OCI-LY1 (cell line): ENCODE results near the gene LRRC43.

Experiments used
- H2AFZ ChIP-seq: fragments of 200-600 bp; sonication (generic), shearing (Covaris generic); 2 replicates; pipeline ENCODE4 v1.6.0; 2014; ENCODE audit warnings: antibody characterized with exemption, mild to moderate bottlenecking, low read length
- H3F3A ChIP-seq: fragments of 200-600 bp; sonication (generic), shearing (Covaris generic); 2 replicates; pipeline ENCODE4 v1.6.0; 2014; ENCODE audit warnings: mild to moderate bottlenecking, antibody characterized with exemption, low read length, moderate library complexity; ENCODE audit not compliant: insufficient read depth
- H3K27ac ChIP-seq: fragments of 200-600 bp; sonication (generic); 2 replicates; pipeline ENCODE4 v1.5.1; 2014; ENCODE audit warnings: low read length, mixed run types, mild to moderate bottlenecking, low read depth; ENCODE audit not compliant: poor library complexity, severe bottlenecking
- H3K27me3 ChIP-seq: fragments of 200-600 bp; sonication (generic); 2 replicates; pipeline ENCODE4 v1.6.0; 2014; ENCODE audit warnings: antibody characterized with exemption, mild to moderate bottlenecking, low read length, moderate library complexity; ENCODE audit not compliant: insufficient read depth
- H3K36me3 ChIP-seq: fragments of 200-600 bp; sonication (generic); 2 replicates; pipeline ENCODE4 v1.6.1; 2014; ENCODE audit warnings: mild to moderate bottlenecking, antibody characterized with exemption, low read length, moderate library complexity, mixed read lengths; ENCODE audit not compliant: insufficient read depth
- H3K4me1 ChIP-seq: fragments of 200-600 bp; sonication (generic); 2 replicates; pipeline ENCODE4 v1.5.1; 2014; ENCODE audit warnings: mild to moderate bottlenecking, low read length, moderate library complexity; ENCODE audit not compliant: insufficient read depth, severe bottlenecking
- H3K4me2 ChIP-seq: fragments of 200-600 bp; sonication (generic), shearing (Covaris generic); 2 replicates; pipeline ENCODE4 v1.6.1; 2014; ENCODE audit warnings: low read length
- H3K4me3 ChIP-seq: fragments of 200-600 bp; sonication (generic); 2 replicates; pipeline ENCODE4 v1.5.1; 2014; ENCODE audit warnings: low read length, low read depth, mild to moderate bottlenecking, mixed read lengths; ENCODE audit not compliant: poor library complexity, severe bottlenecking
- H3K79me2 ChIP-seq: fragments of 200-600 bp; shearing (Covaris generic); 2 replicates; pipeline ENCODE4 v1.6.1; 2016; ENCODE audit warnings: mixed run types, low read length, mixed read lengths; ENCODE audit not compliant: insufficient read depth
- H3K9ac ChIP-seq: fragments of 200-600 bp; sonication (generic), shearing (Covaris generic); 2 replicates; pipeline ENCODE4 v1.6.1; 2014; ENCODE audit warnings: mild to moderate bottlenecking, low read length, mixed read lengths
- H3K9me2 ChIP-seq: fragments of 200-600 bp; sonication (generic), shearing (Covaris generic); 2 replicates; pipeline ENCODE4 v1.6.1; 2014; ENCODE audit warnings: low read depth, mild to moderate bottlenecking, low read length, mixed read lengths
- H3K9me3 ChIP-seq: fragments of 200-600 bp; shearing (Covaris generic); 2 replicates; pipeline ENCODE4 v1.6.1; 2014; ENCODE audit warnings: low read length, mixed read lengths
- H4K20me1 ChIP-seq: fragments of 200-600 bp; sonication (generic), shearing (Covaris generic); 2 replicates; pipeline ENCODE4 v1.6.0; 2016; ENCODE audit warnings: mild to moderate bottlenecking, low read length; ENCODE audit not compliant: insufficient read depth
- EZH2 ChIP-seq: fragments of 200-600 bp; sonication (generic), shearing (Covaris generic); IDR thresholded peaks from 2 replicates; pipeline ENCODE4 v1.8.0; 2017; ENCODE audit warnings: borderline replicate concordance, mixed run types, mild to moderate bottlenecking, antibody characterized with exemption, low read length, moderate library complexity, mixed read lengths
- TF ChIP-seq, protein P1 (sequence below): fragments of 200-600 bp; sonication (generic), shearing (Covaris generic); IDR thresholded peaks from 2 replicates; pipeline ENCODE4 v1.5.1; 2017; ENCODE audit warnings: mild to moderate bottlenecking, antibody characterized with exemption, low read length, moderate library complexity, mixed read lengths

The LRRC43 gene

DNA sequence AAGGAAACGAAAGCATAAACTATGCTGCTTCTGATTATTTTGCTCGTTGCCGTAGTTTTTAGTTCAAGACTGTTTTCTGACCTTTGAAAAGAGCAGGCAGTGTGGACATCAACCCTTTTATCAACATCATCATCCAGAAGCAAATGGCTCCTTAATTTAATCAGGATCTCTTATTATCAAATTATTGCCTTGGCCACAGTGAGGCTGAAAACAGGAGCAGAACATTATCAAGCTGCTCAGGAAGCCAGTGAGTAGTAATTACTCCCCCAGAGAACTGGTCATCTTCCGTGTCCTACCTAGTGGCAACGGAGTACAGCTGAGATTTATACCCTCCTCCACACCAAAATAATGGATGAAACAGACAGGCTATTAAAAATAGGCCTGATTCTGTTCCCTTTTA, 45.2 kb downstream of the LRRC43 start:
- Histone ChIP-seq H3K36me3 (peaks cover 37% of the 10 kb centered on the region), H3K27ac (no peak overlapping the region), H3K4me2 (no peak overlapping the region), H3K79me2 (peaks cover 16% of the 10 kb centered on the region; the same call in 1 of the 2 replicates), H3K9ac (no peak overlapping the region), H3F3A (no peaks in the 10 kb centered on the region), H3K4me1 (peaks cover 26% of the 10 kb centered on the region), H3K9me2 (no peaks in the 10 kb centered on the region), H3K4me3 (no peak overlapping the region), H3K27me3 (no peaks in the 10 kb centered on the region), H2AFZ (no peak overlapping the region), H3K9me3 (no peaks in the 10 kb centered on the region), H4K20me1 (no peaks in the 10 kb centered on the region)
- TF ChIP-seq, protein P1, sequence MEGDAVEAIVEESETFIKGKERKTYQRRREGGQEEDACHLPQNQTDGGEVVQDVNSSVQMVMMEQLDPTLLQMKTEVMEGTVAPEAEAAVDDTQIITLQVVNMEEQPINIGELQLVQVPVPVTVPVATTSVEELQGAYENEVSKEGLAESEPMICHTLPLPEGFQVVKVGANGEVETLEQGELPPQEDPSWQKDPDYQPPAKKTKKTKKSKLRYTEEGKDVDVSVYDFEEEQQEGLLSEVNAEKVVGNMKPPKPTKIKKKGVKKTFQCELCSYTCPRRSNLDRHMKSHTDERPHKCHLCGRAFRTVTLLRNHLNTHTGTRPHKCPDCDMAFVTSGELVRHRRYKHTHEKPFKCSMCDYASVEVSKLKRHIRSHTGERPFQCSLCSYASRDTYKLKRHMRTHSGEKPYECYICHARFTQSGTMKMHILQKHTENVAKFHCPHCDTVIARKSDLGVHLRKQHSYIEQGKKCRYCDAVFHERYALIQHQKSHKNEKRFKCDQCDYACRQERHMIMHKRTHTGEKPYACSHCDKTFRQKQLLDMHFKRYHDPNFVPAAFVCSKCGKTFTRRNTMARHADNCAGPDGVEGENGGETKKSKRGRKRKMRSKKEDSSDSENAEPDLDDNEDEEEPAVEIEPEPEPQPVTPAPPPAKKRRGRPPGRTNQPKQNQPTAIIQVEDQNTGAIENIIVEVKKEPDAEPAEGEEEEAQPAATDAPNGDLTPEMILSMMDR: no peak
- TF ChIP-seq EZH2: no peak

DNA sequence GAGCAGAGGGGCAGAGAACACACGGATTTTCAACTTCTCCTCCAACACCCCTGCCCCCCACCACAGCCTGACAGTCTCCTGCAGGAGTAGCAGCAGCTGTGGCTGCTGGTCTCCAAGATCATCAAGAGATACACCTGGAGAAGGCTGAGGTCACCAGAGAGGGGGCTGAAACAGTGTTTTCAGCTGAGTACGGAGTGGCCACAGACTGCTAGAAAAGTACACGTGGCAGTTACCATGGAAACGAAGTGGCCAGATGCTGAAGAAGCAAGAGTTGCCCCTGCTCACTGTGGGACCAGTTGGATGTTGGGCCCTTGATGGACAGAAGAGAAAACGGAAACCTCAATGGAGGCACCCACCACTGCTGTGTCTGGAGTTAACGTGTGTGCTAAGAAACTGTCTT, 47.9 kb downstream of the LRRC43 start:
- H3K4me3 ChIP-seq: no peak overlapping the region

DNA sequence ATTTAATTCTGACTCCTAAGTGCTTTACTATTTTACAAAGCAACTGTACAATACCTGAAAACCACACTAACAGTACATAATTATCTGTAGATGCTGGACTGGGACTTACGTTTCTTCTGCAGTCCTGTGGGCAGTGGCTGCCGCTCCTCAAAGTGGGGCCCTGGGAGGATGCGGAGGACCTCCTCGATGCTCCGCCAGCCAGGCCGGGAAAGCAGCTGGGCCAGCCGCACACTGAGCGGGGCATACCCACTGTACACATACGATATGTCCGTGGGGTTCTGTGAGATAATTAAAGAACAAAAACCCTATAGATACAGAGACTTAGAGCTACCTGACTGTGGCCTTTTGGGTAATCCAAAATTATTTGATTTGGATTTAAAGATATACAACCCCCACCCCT, 49.8 kb downstream of the LRRC43 start:
- H3K36me3 ChIP-seq: peaks cover 44% of the 10 kb centered on the region
- no peaks in the 10 kb centered on the region for H4K20me1 ChIP-seq

More for the DNA sequence above, 47.9 kb downstream of the LRRC43 start:
- no peak for TF ChIP-seq EZH2
- TF ChIP-seq, protein P1: no peak
- no peaks in the 10 kb centered on the region for H3K27me3 ChIP-seq
- no peaks in the 10 kb centered on the region for H3K9me2 ChIP-seq
- H3K9ac ChIP-seq: no peak overlapping the region
- no peaks in the 10 kb centered on the region for H3F3A ChIP-seq
- peaks cover 10% of the 10 kb centered on the region for H3K4me1 ChIP-seq
- no peaks in the 10 kb centered on the region for H3K79me2 ChIP-seq
- H4K20me1 ChIP-seq: no peaks in the 10 kb centered on the region
- H2AFZ ChIP-seq: no peak overlapping the region
- no peak overlapping the region for H3K27ac ChIP-seq
- H3K36me3 ChIP-seq: peaks cover 43% of the 10 kb centered on the region
- H3K9me3 ChIP-seq: no peaks in the 10 kb centered on the region
- H3K4me2 ChIP-seq: no peak overlapping the region

More for the DNA sequence above, 49.8 kb downstream of the LRRC43 start:
- Histone ChIP-seq H3K9ac (no peak overlapping the region), H3F3A (no peaks in the 10 kb centered on the region), H3K79me2 (no peaks in the 10 kb centered on the region), H3K27me3 (no peaks in the 10 kb centered on the region), H3K27ac (no peak overlapping the region), H3K9me3 (no peaks in the 10 kb centered on the region), H3K9me2 (no peaks in the 10 kb centered on the region), H2AFZ (no peak overlapping the region), H3K4me1 (no peaks in the 10 kb centered on the region), H3K4me2 (no peak overlapping the region), H3K4me3 (no peak overlapping the region)
- TF ChIP-seq, protein P1: no peak
- TF ChIP-seq EZH2: no peak
